HG03469 (cell line): ENCODE results near the gene HBZ.
"Not testable (repeated sequence)": the region's sequence is repeated elsewhere in the genome, so short reads cannot be mapped to it uniquely, and the experiment has no call there.

Source experiments
- ATAC-seq: cut with Tn5 transposase; IDR thresholded peaks from one replicate; pipeline ENCODE4 v1.9.1; 2021; ENCODE audit warnings: mild to moderate bottlenecking, moderate library complexity, moderate number of reproducible peaks; ENCODE audit not compliant: unreplicated experiment

The HBZ gene

GRCh38 chr16:164134-164823 is 11.8 kb downstream of the HBZ start:
- not testable (repeated sequence) for ATAC-seq

GRCh38 chr16:164827-165538 is 12.5 kb downstream of the HBZ start:
- ATAC-seq: no peak

GRCh38 chr16:165539-166374 is 13.3 kb downstream of the HBZ start, which contains the start of gene HBM:
Gene HBM, plus strand, starts transcription at chr16:165978. Its CDS starts 20 bp downstream, at chr16:165998.
- no peak for ATAC-seq

- ATAC-seq: no peak
These were observed 14.1 kb downstream of the HBZ start for GRCh38 chr16:166375-167121.

GRCh38 chr16:167122-167690 is 14.8 kb downstream of the HBZ start:
- no peak for ATAC-seq

GRCh38 chr16:168424-168823 is 16.0 kb downstream of the HBZ start:
- ATAC-seq: no peak

- no peak for ATAC-seq
These were observed 16.6 kb downstream of the HBZ start for GRCh38 chr16:169014-169413.

GRCh38 chr16:170088-170507 is 17.7 kb downstream of the HBZ start:
- ATAC-seq: not testable (repeated sequence)

GRCh38 chr16:170788-171187 is 18.3 kb downstream of the HBZ start:
- ATAC-seq: no peak

GRCh38 chr16:172374-172941 is 20.0 kb downstream of the HBZ start, which contains the start of gene HBA2:
Gene HBA2, plus strand, starts transcription at chr16:172876. Its CDS starts 37 bp downstream, at chr16:172913.
- not testable (repeated sequence) for ATAC-seq

GRCh38 chr16:173211-173854 is 20.9 kb downstream of the HBZ start:
- not testable (repeated sequence) for ATAC-seq

GRCh38 chr16:173928-174769 is 21.7 kb downstream of the HBZ start:
- ATAC-seq: not testable (repeated sequence)

- ATAC-seq: no peak
These were observed 22.8 kb downstream of the HBZ start for GRCh38 chr16:175011-175949.

GRCh38 chr16:176006-176405 is 23.6 kb downstream of the HBZ start:
- not testable (repeated sequence) for ATAC-seq

- not testable (repeated sequence) for ATAC-seq
These were observed 24.3 kb downstream of the HBZ start, which contains the start of gene HBA1 for GRCh38 chr16:176477-177382. Gene HBA1, plus strand, starts transcription at chr16:176680. Its CDS starts 37 bp downstream, at chr16:176717.

GRCh38 chr16:177394-177822 is 25.0 kb downstream of the HBZ start:
- no peak for ATAC-seq
